Mammary epithelial cell (primary cell): ENCODE results near the gene ZNF804A.

Source experiments
- EZH2 ChIP-seq: IDR thresholded peaks from 2 replicates; pipeline ENCODE4 v1.6.1; 2012; ENCODE audit warnings: low read length, inconsistent platforms, borderline replicate concordance
- TF ChIP-seq, protein P1 (sequence below), 2 donors: IDR thresholded peaks in 1 of 2; conservative IDR thresholded peaks in 1 of 2; 2 replicates each; pipeline ENCODE4 v1.5.1; 2011 to 2012; ENCODE audit warnings: inconsistent platforms in 2 of 2, low read length in 2 of 2, mild to moderate bottlenecking in 2 of 2, control low read depth in 1 of 2, low read depth in 1 of 2; ENCODE audit not compliant: insufficient read depth in 1 of 2; ENCODE audit errors: extremely low read depth in 1 of 2

DNA sequence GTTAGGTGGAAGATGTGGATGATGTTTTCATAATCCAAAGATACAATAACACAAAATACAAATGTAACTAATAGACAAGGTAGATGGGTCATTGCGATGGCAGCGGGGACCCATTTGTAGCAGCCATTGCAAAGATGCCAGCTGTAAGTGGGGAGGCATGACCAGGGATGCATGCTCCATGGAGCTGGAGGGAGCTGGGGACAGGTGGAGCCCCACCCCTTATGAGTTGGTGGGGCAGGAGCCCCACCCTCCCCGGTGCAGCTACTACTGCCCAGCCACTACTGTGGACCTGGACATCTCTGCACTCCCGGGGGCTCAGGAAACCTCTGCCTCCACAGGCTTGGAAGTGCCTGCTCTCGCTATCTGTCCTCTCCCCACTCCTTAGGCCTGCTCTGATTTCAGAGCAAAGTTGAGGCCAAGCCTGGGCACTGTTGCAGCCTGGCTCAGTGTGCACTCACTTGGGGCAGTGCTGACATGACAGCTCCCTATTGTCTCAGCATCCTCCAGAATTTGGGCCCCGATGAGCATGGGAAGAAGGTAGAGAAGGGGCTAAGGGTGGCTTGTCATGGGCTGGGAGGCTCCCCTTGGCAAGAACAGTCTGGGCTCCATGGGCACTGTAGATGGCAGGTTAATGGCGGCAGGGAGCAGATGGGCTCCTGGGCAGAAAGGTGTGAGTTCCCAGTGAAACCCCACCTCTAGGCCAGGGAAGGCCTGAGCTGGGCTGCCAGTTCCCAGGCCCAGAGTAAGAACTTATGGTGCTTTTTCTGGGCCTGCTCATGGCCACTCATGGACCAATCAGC lies 81.1 kb downstream of the ZNF804A start:
- TF ChIP-seq, protein P1, sequence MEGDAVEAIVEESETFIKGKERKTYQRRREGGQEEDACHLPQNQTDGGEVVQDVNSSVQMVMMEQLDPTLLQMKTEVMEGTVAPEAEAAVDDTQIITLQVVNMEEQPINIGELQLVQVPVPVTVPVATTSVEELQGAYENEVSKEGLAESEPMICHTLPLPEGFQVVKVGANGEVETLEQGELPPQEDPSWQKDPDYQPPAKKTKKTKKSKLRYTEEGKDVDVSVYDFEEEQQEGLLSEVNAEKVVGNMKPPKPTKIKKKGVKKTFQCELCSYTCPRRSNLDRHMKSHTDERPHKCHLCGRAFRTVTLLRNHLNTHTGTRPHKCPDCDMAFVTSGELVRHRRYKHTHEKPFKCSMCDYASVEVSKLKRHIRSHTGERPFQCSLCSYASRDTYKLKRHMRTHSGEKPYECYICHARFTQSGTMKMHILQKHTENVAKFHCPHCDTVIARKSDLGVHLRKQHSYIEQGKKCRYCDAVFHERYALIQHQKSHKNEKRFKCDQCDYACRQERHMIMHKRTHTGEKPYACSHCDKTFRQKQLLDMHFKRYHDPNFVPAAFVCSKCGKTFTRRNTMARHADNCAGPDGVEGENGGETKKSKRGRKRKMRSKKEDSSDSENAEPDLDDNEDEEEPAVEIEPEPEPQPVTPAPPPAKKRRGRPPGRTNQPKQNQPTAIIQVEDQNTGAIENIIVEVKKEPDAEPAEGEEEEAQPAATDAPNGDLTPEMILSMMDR (conservative IDR thresholded peaks at IDR 0.05 in 1 of 2, IDR thresholded peaks at IDR 0.05 in 1 of 2; ENCODE audit: extremely low read depth in 1 of 2, insufficient read depth in 1 of 2, low read depth in 1 of 2, low read length in 2 of 2), result no peak
- no peak for TF ChIP-seq EZH2
